Muscle layer of duodenum (tissue), 2 donors: ENCODE data around the gene VWA3B.
A peak's percentile ranks its signal among the peaks of the same experiment; 100 is the strongest.

Source experiments
- H3K27ac ChIP-seq: one replicate; pipeline ENCODE4 v1.7.0; 2013; ENCODE audit warnings: mild to moderate bottlenecking, low read length
- H3K27me3 ChIP-seq: one replicate; pipeline ENCODE4 v1.7.0; 2013; ENCODE audit warnings: low read depth, mild to moderate bottlenecking, control low read depth, low read length
- H3K36me3 ChIP-seq, 2 donors: one replicate each; pipeline ENCODE4 v1.7.0; 2013; ENCODE audit warnings: low read length in 2 of 2, control low read depth in 1 of 2, mild to moderate bottlenecking in 1 of 2; ENCODE audit not compliant: insufficient read depth in 2 of 2, control insufficient read depth in 1 of 2
- H3K4me1 ChIP-seq, 2 donors: one replicate each; pipeline ENCODE4 v1.7.0; 2013; ENCODE audit warnings: low read length in 2 of 2, mild to moderate bottlenecking in 2 of 2, control low read depth in 1 of 2, moderate library complexity in 1 of 2; ENCODE audit not compliant: insufficient read depth in 2 of 2, control insufficient read depth in 1 of 2
- H3K4me3 ChIP-seq, 2 donors: one replicate each; pipeline ENCODE4 v1.7.0; 2013; ENCODE audit warnings: low read length in 2 of 2, low read depth in 1 of 2, mild to moderate bottlenecking in 1 of 2
- H3K9me3 ChIP-seq, 2 donors: one replicate each; pipeline ENCODE4 v1.7.0; 2013; ENCODE audit warnings: low read length in 2 of 2, control low read depth in 1 of 2, mild to moderate bottlenecking in 1 of 2; ENCODE audit not compliant: control insufficient read depth in 1 of 2
- donor health status: healthy.

VWA3B gene

GRCh38 chr2:98177986-98178385 is 91.0 kb downstream of the VWA3B start:
- H3K9me3 ChIP-seq = no peaks in the 10 kb centered on the region
- H3K27me3 ChIP-seq = peaks cover 7% of the 10 kb centered on the region
- H3K27ac ChIP-seq = no peak overlapping the region
- H3K36me3 ChIP-seq = no peaks in the 10 kb centered on the region
- H3K4me1 ChIP-seq = no peaks in the 10 kb centered on the region
- no peak overlapping the region for H3K4me3 ChIP-seq

DNA sequence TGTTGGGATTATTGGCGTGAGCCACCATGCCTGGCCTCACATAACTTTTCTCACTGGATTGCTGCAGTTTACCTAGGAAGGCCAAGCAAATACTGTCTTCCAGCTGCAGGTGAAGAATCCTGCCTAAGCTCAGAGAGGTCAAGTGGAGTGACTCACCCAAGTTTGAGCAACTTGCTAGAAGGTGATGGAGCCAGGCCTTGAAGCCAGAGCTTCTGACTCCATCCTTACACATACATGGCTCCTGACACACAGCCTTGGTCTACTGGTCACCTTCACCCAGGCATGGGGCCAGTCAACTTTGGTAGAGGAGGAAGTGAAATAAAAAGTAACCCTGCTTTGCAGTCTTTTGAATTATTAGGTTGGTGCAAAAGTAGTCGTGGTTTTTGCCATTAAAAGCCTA is 93.5 kb downstream of the VWA3B start:
- Histone ChIP-seq H3K9me3 (no peaks in the 10 kb centered on the region), H3K27me3 (peaks cover 7% of the 10 kb centered on the region), H3K4me3 (no peak overlapping the region), H3K4me1 (no peaks in the 10 kb centered on the region), H3K36me3 (no peaks in the 10 kb centered on the region), H3K27ac (no peak overlapping the region)

- Histone ChIP-seq H3K36me3 (no peaks in the 10 kb centered on the region), H3K27ac (no peak overlapping the region), H3K4me1 (no peaks in the 10 kb centered on the region), H3K27me3 (peaks cover 6% of the 10 kb centered on the region), H3K9me3 (no peaks in the 10 kb centered on the region), H3K4me3 (no peak overlapping the region)
Observed at GRCh38 chr2:98181346-98181745, 94.4 kb downstream of the VWA3B start.

DNA sequence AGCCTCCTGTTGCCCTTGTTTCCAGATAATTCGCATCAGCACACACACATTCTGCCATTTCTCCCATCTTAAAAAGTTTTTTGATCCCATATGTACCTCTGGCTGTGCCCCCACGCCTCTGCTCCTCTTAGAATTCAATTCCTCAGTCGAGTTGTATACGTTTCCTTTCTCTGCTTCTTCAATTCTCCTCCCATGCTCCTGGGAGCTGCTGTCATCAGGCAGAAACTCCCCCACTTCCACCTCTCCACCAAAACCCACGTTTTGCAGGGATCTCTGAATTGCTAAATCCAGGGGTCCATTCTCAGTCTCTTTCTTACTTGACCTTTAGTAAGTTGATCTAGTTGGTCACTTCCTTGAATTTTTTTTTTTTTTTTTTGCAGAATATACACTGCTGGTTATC is 98.8 kb downstream of the VWA3B start:
- no peaks in the 10 kb centered on the region for H3K36me3 ChIP-seq
- no peak overlapping the region for H3K27ac ChIP-seq
- no peaks in the 10 kb centered on the region for H3K9me3 ChIP-seq
- H3K27me3 ChIP-seq = no peaks in the 10 kb centered on the region
- no peaks in the 10 kb centered on the region for H3K4me1 ChIP-seq
- H3K4me3 ChIP-seq = no peak overlapping the region

DNA sequence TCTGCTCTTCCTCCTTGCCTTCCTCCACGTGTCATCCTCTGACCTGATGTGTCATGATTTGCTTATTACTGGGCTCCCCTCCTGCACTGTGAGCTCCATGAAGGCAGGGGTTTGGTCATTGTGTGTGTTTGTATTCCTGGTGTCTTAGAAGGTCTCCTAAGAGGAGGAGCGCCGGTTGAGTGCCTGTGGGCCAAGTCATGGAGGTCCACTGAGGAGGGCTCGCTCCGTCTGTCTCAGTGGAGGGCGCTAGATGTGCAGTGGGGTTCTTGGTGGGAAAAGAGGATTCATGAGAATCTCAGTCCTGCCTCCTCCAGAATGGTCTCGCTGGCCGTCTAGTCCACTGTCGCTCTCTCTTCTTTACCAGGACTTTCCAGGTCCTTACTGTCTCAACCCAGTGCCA is 100.2 kb downstream of the VWA3B start:
- H3K36me3 ChIP-seq = no peaks in the 10 kb centered on the region
- H3K4me3 ChIP-seq = no peak overlapping the region
- no peaks in the 10 kb centered on the region for H3K4me1 ChIP-seq
- H3K27ac ChIP-seq = no peak overlapping the region
- no peaks in the 10 kb centered on the region for H3K9me3 ChIP-seq
- H3K27me3 ChIP-seq = no peaks in the 10 kb centered on the region

GRCh38 chr2:98188351-98189046 is 101.5 kb downstream of the VWA3B start:
- H3K36me3 ChIP-seq = no peaks in the 10 kb centered on the region
- no peaks in the 10 kb centered on the region for H3K4me1 ChIP-seq
- no peaks in the 10 kb centered on the region for H3K27me3 ChIP-seq
- no peak overlapping the region for H3K4me3 ChIP-seq
- H3K27ac ChIP-seq = no peak overlapping the region
- no peaks in the 10 kb centered on the region for H3K9me3 ChIP-seq

DNA sequence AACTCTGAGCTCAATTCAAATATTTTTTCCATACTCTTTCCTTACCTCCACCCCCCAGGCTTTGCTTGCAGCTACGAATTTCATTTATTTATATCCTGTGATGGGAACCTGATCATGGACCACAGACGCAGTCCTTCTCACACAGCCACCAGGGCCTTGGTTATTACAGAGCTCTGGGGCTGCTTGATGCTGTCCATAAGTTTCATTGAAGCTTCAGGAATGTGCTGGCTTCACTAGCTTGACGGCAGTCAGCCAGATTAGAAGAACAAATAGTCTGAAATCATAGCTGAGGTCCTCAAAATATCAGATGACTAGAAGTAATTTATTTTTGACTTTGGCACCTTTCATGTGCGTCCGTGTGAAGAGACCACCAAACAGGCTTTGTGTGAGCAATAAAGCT is 104.9 kb downstream of the VWA3B start:
- Histone ChIP-seq H3K27ac (no peak overlapping the region), H3K9me3 (no peaks in the 10 kb centered on the region), H3K4me3 (no peak overlapping the region), H3K4me1 (no peaks in the 10 kb centered on the region), H3K27me3 (no peaks in the 10 kb centered on the region), H3K36me3 (no peaks in the 10 kb centered on the region)

DNA sequence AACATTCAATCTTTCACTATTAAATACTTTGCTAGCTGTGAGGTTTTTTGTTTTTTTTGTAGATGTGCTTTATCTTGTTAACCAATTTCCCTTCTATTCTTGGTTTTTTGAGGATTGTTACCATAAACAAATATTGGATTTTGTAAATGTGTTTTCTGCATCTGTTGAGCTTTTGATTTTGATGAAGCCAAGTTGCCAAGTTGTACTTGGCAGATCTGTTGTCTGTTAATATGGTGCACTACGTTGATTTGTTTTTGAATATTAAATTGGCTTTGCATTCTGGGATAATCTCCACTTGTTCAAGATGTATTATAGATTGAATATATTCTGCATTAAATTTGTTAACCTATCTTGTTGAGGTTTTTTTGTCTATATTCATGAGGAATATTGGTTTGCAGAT is 114.6 kb downstream of the VWA3B start:
- Histone ChIP-seq H3K4me1 (no peaks in the 10 kb centered on the region), H3K27me3 (no peaks in the 10 kb centered on the region), H3K9me3 (no peaks in the 10 kb centered on the region), H3K27ac (no peak overlapping the region), H3K4me3 (no peak overlapping the region), H3K36me3 (no peaks in the 10 kb centered on the region)

- Histone ChIP-seq H3K9me3 (no peaks in the 10 kb centered on the region), H3K27ac (no peak overlapping the region), H3K4me1 (no peaks in the 10 kb centered on the region), H3K4me3 (no peak overlapping the region), H3K27me3 (no peaks in the 10 kb centered on the region), H3K36me3 (no peaks in the 10 kb centered on the region)
Observed at GRCh38 chr2:98205889-98206288, 118.9 kb downstream of the VWA3B start.

GRCh38 chr2:98212092-98213000 is 125.4 kb downstream of the VWA3B start:
- H3K27me3 ChIP-seq = no peaks in the 10 kb centered on the region

DNA sequence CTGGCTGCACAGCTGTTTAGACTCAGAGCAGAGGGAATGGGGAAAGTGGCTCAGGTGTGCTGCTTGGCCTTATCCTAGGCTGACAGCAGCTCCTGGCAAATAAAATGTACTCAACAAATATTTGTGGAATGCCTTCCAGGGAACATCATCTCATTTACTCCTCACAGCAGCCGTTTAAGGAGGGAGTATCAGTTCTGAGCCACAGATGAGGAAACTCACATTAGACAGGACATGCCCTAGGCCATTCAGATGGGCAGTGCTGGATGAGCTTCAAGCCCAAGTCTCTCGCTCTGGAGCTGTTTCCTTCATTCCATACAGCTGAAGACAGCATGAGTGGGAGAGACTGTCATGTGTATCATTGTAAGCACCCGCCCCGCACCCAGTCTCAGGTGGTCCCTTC is 129.6 kb downstream of the VWA3B start:
- Histone ChIP-seq H3K36me3 (no peaks in the 10 kb centered on the region), H3K9me3 (peaks cover 0 to 11% of the 10 kb centered on the region in 2 donors), H3K27ac (no peak overlapping the region), H3K27me3 (no peaks in the 10 kb centered on the region), H3K4me1 (peaks cover 0 to 11% of the 10 kb centered on the region in 2 donors), H3K4me3 (no peak overlapping the region)

More at GRCh38 chr2:98212092-98213000, 125.4 kb downstream of the VWA3B start:
- Histone ChIP-seq H3K36me3 (no peaks in the 10 kb centered on the region), H3K27ac (no peak overlapping the region), H3K4me3 (peak overlapping the region in 1 of 2 donors; percentile 23), H3K9me3 (no peaks in the 10 kb centered on the region), H3K4me1 (peaks cover 0 to 11% of the 10 kb centered on the region in 2 donors)
